HepG2 (cell line): ENCODE measurements around the gene VPS11. TPM values are rescaled to one million over a fixed set of nuclear protein-coding genes. Genes with fewer than 3 reads are reported as not detected.

Experiments used
- ATAC-seq: fragments of 200-7000 bp; cut with Tn5 transposase; 3 replicates; pipeline ENCODE4 v1.9.1; 2020; ENCODE audit warnings: mild to moderate bottlenecking, moderate library complexity
- BruUV-seq: library from RNA; stranded (reverse); fragments of 400-500 nt; replicated peaks from 2 replicates; lab custom pipeline; 2021; lab: Mats Ljungman, UMichigan
- CTCF ChIA-PET: fragments of 300-600 bp; formaldehyde crosslinking; extraction: SDS; loops from one replicate; lab custom pipeline; 2021; ENCODE audit warnings: low total read pairs, inconsistent platforms, low intra/inter-chr PET ratio; lab: Yijun Ruan, JAX
- POLR2A ChIA-PET: fragments of 350-600 bp; sonication (Branson Sonifier 250); formaldehyde crosslinking; loops from one replicate; lab custom pipeline; 2020; ENCODE audit warnings: antibody characterized with exemption, inconsistent platforms; lab: Yijun Ruan, JAX
- DNase-seq: peaks from one replicate; pipeline ENCODE4 v3.0.0-alpha.2; 2015; ENCODE audit warnings: low spot score
- FAIRE-seq: peaks from 3 replicates; lab custom pipeline; 2011; peaks lifted over from hg19 to GRCh38; lab: Jason Lieb, UNC
- H2AFZ ChIP-seq: one replicate; pipeline ENCODE4 v1.6.1; 2011; ENCODE audit warnings: low read length, inconsistent platforms
- H3K27ac ChIP-seq: fragments of 300-600 bp; 3 replicates; pipeline ENCODE4 v1.8.0; 2011; ENCODE audit warnings: mixed run types, mild to moderate bottlenecking, mixed read lengths, low read length, inconsistent platforms; ENCODE audit not compliant: insufficient read depth; ENCODE audit errors: extremely low read length
- H3K27me3 ChIP-seq, 2 experiments: fragments of 200-600 bp in 1 of 2; 2 replicates in 1 of 2; 3 replicates in 1 of 2; pipeline versions ENCODE4 v1.6.0 to v1.8.0; 2011; ENCODE audit warnings: low read length in 2 of 2, mild to moderate bottlenecking in 2 of 2, moderate library complexity in 2 of 2, inconsistent platforms in 1 of 2; ENCODE audit not compliant: insufficient read depth in 2 of 2, control insufficient read depth in 1 of 2
- H3K36me3 ChIP-seq, 2 experiments: fragments of 200-600 bp in 1 of 2; replicated peaks in 1 of 2; 2 replicates in 1 of 2; 3 replicates in 1 of 2; pipeline versions ENCODE4 v1.5.1 to v1.8.0; 2011; ENCODE audit warnings: low read length in 2 of 2, inconsistent platforms in 1 of 2; ENCODE audit not compliant: insufficient read depth in 2 of 2, control insufficient read depth in 1 of 2
- H3K4me1 ChIP-seq: 2 replicates; pipeline ENCODE4 v1.5.1; 2012; ENCODE audit warnings: low read length, inconsistent platforms; ENCODE audit not compliant: insufficient read depth
- H3K4me2 ChIP-seq: 2 replicates; pipeline ENCODE4 v1.6.0; 2011; ENCODE audit warnings: low read depth, low read length, inconsistent platforms
- H3K4me3 ChIP-seq, 3 experiments: fragments of 200-600 bp in 1 of 3; sonication (generic), shearing (Covaris generic) in 1 of 3; replicated peaks in 1 of 3; 2 replicates each; pipeline ENCODE4 v1.5.1; 2011 to 2016; ENCODE audit warnings: low read length in 3 of 3, inconsistent platforms in 2 of 3, low read depth in 2 of 3, mild to moderate bottlenecking in 2 of 3, control low read depth in 1 of 3, mixed read lengths in 1 of 3; ENCODE audit not compliant: insufficient read depth in 1 of 3
- H3K79me2 ChIP-seq: one replicate; pipeline ENCODE4 v1.6.1; 2011; ENCODE audit warnings: low read length, inconsistent platforms; ENCODE audit not compliant: insufficient read depth
- H3K9ac ChIP-seq: 2 replicates; pipeline ENCODE4 v1.6.0; 2011; ENCODE audit warnings: mild to moderate bottlenecking, low read depth, low read length, inconsistent platforms; ENCODE audit not compliant: insufficient read depth
- H3K9me3 ChIP-seq: 2 replicates; pipeline ENCODE4 v1.5.1; 2012; ENCODE audit warnings: mild to moderate bottlenecking, low read length
- H4K20me1 ChIP-seq: 2 replicates; pipeline ENCODE4 v1.6.0; 2011; ENCODE audit warnings: inconsistent platforms, mild to moderate bottlenecking, low read length, moderate library complexity; ENCODE audit not compliant: insufficient read depth
- AGO2 ChIP-seq: fragments of 200-400 bp; formaldehyde crosslinking; optimal IDR thresholded peaks from 2 replicates; pipeline ENCODE3; 2017; ENCODE audit warnings: mild to moderate bottlenecking, low read depth, low read length, moderate library complexity
- ATF7-NPFF ChIP-seq: sonication (generic); formaldehyde crosslinking; IDR thresholded peaks from 2 replicates; pipeline ENCODE4 v1.8.1; 2023; ENCODE audit warnings: mild to moderate bottlenecking, low read depth, missing genetic modification reagents, moderate library complexity
- GZF1 ChIP-seq: sonication (generic); formaldehyde crosslinking; IDR thresholded peaks from 2 replicates; pipeline ENCODE4 v1.5.1; 2020; ENCODE audit warnings: mild to moderate bottlenecking, missing genetic modification reagents
- IKZF1 ChIP-seq: fragments of 450-650 bp; IDR thresholded peaks from 2 replicates; pipeline ENCODE4 v1.7.1; 2016
- PITX1 ChIP-seq: sonication (generic); formaldehyde crosslinking; IDR thresholded peaks from 2 replicates; pipeline ENCODE4 v1.5.1; 2020; ENCODE audit warnings: mild to moderate bottlenecking, missing genetic modification reagents
- POLR2G ChIP-seq: fragments of 200-400 bp; formaldehyde crosslinking; IDR thresholded peaks from 2 replicates; pipeline ENCODE4 v1.6.1; 2018; ENCODE audit warnings: mild to moderate bottlenecking, low read depth, low read length, moderate library complexity
- RORA ChIP-seq: sonication (generic); formaldehyde crosslinking; IDR thresholded peaks from 2 replicates; pipeline ENCODE4 v1.5.0; 2020; ENCODE audit warnings: mild to moderate bottlenecking, missing genetic modification reagents, moderate library complexity
- ZFP1 ChIP-seq: IDR thresholded peaks from 2 replicates; pipeline ENCODE4 v1.6.1; 2016
- ZNF251 ChIP-seq: sonication (generic); formaldehyde crosslinking; IDR thresholded peaks from 2 replicates; pipeline ENCODE4 v1.9.0; 2021; ENCODE audit warnings: mild to moderate bottlenecking, missing genetic modification reagents
- ZNF713 ChIP-seq: sonication (generic); formaldehyde crosslinking; IDR thresholded peaks from 2 replicates; pipeline ENCODE4 v1.4.0; 2020; ENCODE audit warnings: mild to moderate bottlenecking, missing genetic modification reagents
- WGBS: methylation state at CpG from one replicate; pipeline ENCODE4 v1.1.6; 2017; ENCODE audit warnings: low lambda C conversion rate; 5-methylcytosine and 5-hydroxymethylcytosine counted together
- in situ Hi-C: cut with HindIII; loops from 2 replicates; pipeline ENCODE4 v1.10.0; 2017; ENCODE audit warnings: low pct_unique_long_range_greater_than_20kb; ENCODE audit not compliant: extremely low pct_ligation_motif_present
- intact Hi-C: fragments of 100-400 bp; cut with micrococcal nuclease; formaldehyde crosslinking; loops from one replicate; pipeline ENCODE4 v1.10.0; 2022; ENCODE audit not compliant: unreplicated experiment
- polyA plus RNA-seq, 8 experiments: library from polyadenylated mRNA; depleted of rRNA in 3 of 8; stranded (reverse) in 7 of 8; unstranded in 1 of 8; fragments of >200 nt; fragmentation: Illumina TruSeq in 4 of 8; extraction: Trizol in 4 of 8; gene quantifications; 2 replicates each; pipeline versions ENCODE4 v1.2.1 to v1.2.3, GENCODE V29; 2011 to 2016; ENCODE audit warnings: low read depth in 4 of 8, missing spikeins in 1 of 8, mixed read lengths in 1 of 8; ENCODE audit not compliant: insufficient read depth in 1 of 8
- total RNA-seq, 5 experiments: library from RNA; depleted of rRNA; stranded (reverse); fragments of >200 nt; fragmentation: Illumina TruSeq; extraction: Trizol; gene quantifications; 2 replicates each; pipeline ENCODE4 v1.2.3, GENCODE V29; 2016; ENCODE audit warnings: low read depth in 1 of 5
- TF ChIP-seq, protein P1 (sequence below), 2 experiments: sonication (generic) in 1 of 2; formaldehyde crosslinking in 1 of 2; IDR thresholded peaks; 2 replicates each; pipeline versions ENCODE4 v1.6.1 to v1.9.0; 2014 to 2022; ENCODE audit warnings: antibody characterized with exemption in 1 of 2, borderline replicate concordance in 1 of 2, inconsistent platforms in 1 of 2, low read depth in 1 of 2, missing genetic modification reagents in 1 of 2
- TF ChIP-seq, protein P2 (sequence below): IDR thresholded peaks from 2 replicates; pipeline ENCODE4 v1.4.0; 2020; ENCODE audit warnings: mild to moderate bottlenecking, missing genetic modification reagents

Gene VPS11
- total and polyA plus RNA-seq, 2 of the 13 experiments (the other 11 are each of a cell fraction or from before 2014, with no cell fraction given), result 13.7 to 21.6 TPM

DNA sequence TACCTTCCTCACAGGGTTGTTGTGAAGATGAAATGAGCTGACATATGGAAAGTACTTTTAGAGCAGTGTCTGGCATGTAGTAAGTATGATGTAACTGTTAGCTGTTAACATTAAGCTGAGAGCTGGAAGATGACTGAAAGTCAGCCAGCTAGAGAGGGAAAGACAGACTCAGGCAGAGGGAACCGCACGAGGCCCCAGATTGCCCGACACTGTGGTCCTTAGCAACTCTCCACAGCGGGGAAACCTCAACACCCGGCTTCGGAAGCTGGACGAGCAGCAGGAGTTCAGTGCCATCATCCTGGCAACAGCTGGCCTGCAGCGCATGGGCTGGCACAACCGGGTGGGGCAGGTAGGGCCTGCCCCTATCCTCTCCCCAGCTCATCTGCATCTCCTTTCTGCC, 23.6 kb downstream of the VPS11 start (continued):
- peak; percentile 80 for TF ChIP-seq AGO2

DNA sequence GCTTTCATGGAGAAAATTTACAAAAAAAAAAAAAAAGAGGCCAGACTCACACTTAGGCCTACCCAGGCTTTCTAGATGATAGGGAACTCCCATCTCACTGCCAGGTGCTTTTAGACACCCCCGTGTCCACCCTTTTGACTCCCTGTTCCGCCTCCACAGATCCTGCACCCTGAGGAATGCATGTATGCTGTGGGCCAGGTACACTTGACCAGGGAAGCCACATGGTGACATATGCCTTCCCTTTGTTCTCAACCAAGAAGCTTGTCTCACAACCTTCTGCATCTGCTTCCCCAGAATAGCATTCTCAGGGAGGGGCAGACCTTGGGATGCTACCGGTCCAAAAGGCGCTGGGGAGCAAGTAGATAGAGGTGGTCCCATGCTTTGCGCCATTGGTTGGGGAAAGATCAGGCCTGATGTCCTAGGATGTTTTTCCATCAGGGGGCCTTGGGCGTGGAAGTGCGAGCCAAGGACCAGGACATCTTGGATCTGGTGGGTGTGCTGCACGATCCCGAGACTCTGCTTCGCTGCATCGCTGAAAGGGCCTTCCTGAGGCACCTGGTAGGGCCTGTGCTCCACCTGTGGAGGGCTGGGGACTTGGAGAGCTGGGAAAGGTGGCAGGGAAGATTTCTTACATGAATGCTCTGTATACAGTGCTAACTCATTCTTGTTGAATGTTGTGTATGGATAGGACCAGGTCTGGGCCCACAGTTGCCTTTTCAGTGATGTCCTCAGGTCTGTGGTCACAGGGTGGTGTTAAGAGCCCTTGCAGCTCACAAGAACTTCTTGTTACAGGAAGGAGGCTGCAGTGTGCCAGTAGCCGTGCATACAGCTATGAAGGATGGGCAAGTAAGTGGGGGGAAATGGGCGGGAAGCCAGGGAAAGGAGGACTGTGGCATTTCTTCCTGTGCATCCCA, 24.6 kb downstream of the VPS11 start:
- no TSS peak for BruUV-seq
- CTCF ChIA-PET, result no interaction called here
- Histone ChIP-seq H3K9me3 (no peaks in the 10 kb centered on the region), H2AFZ (no peak overlapping the region), H3K27ac (peak overlapping the region; percentile 78), H4K20me1 (peaks cover 16% of the 10 kb centered on the region), H3K36me3 (peaks cover 4 to 26% of the 10 kb centered on the region in 2 experiments; a peak in 4 of 5 replicates), H3K4me1 (peaks cover 45% of the 10 kb centered on the region), H3K27me3 (no peaks in the 10 kb centered on the region), H3K4me3 (peak overlapping the region in 1 of 3 experiments; percentile 93; a peak in 3 of 6 replicates), H3K4me2 (peak overlapping the region; percentile 85), H3K9ac (peak overlapping the region; percentile 93; the same call in 1 of the 2 replicates), H3K79me2 (peaks cover 31% of the 10 kb centered on the region)
- FAIRE-seq (no peak), ATAC-seq (no peak), DNase-seq (no peak)
- POLR2A ChIA-PET, result interaction anchor here (0.8 to 1.9 kb wide), 5 partner anchors 15 to 73 kb away, joined by 3 to 5 read pairs (median 3); partner anchors contain the start of genes C2CD2L and VPS11
- in situ Hi-C loops, result no loop called here
- intact Hi-C loops, result no loop called here
- WGBS, result 94% methylated on average over 13 of the region's 13 CpGs
- TF ChIP-seq, protein P1, sequence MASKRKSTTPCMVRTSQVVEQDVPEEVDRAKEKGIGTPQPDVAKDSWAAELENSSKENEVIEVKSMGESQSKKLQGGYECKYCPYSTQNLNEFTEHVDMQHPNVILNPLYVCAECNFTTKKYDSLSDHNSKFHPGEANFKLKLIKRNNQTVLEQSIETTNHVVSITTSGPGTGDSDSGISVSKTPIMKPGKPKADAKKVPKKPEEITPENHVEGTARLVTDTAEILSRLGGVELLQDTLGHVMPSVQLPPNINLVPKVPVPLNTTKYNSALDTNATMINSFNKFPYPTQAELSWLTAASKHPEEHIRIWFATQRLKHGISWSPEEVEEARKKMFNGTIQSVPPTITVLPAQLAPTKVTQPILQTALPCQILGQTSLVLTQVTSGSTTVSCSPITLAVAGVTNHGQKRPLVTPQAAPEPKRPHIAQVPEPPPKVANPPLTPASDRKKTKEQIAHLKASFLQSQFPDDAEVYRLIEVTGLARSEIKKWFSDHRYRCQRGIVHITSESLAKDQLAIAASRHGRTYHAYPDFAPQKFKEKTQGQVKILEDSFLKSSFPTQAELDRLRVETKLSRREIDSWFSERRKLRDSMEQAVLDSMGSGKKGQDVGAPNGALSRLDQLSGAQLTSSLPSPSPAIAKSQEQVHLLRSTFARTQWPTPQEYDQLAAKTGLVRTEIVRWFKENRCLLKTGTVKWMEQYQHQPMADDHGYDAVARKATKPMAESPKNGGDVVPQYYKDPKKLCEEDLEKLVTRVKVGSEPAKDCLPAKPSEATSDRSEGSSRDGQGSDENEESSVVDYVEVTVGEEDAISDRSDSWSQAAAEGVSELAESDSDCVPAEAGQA (IDR thresholded peaks at IDR 0.05; ENCODE audit: low read depth), result no peak
- TF ChIP-seq, protein P1 (CRISPR knock-in tag; IDR thresholded peaks at IDR 0.05; ENCODE audit: borderline replicate concordance), result no peak
- TF ChIP-seq ZFP1 (CRISPR knock-in tag), result no peak
- no peak for TF ChIP-seq IKZF1
- no peak for TF ChIP-seq ZNF251
- peak; percentile 44 for TF ChIP-seq POLR2G
- TF ChIP-seq, protein P2, sequence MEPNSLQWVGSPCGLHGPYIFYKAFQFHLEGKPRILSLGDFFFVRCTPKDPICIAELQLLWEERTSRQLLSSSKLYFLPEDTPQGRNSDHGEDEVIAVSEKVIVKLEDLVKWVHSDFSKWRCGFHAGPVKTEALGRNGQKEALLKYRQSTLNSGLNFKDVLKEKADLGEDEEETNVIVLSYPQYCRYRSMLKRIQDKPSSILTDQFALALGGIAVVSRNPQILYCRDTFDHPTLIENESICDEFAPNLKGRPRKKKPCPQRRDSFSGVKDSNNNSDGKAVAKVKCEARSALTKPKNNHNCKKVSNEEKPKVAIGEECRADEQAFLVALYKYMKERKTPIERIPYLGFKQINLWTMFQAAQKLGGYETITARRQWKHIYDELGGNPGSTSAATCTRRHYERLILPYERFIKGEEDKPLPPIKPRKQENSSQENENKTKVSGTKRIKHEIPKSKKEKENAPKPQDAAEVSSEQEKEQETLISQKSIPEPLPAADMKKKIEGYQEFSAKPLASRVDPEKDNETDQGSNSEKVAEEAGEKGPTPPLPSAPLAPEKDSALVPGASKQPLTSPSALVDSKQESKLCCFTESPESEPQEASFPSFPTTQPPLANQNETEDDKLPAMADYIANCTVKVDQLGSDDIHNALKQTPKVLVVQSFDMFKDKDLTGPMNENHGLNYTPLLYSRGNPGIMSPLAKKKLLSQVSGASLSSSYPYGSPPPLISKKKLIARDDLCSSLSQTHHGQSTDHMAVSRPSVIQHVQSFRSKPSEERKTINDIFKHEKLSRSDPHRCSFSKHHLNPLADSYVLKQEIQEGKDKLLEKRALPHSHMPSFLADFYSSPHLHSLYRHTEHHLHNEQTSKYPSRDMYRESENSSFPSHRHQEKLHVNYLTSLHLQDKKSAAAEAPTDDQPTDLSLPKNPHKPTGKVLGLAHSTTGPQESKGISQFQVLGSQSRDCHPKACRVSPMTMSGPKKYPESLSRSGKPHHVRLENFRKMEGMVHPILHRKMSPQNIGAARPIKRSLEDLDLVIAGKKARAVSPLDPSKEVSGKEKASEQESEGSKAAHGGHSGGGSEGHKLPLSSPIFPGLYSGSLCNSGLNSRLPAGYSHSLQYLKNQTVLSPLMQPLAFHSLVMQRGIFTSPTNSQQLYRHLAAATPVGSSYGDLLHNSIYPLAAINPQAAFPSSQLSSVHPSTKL (CRISPR knock-in tag), result no peak
- no peak for TF ChIP-seq RORA (CRISPR knock-in tag)
- TF ChIP-seq GZF1 (CRISPR knock-in tag), result no peak
- no peak for TF ChIP-seq ATF7-NPFF
- TF ChIP-seq PITX1 (CRISPR knock-in tag), result no peak; the same call in 1 of the 2 replicates
- no peak for TF ChIP-seq ZNF713 (CRISPR knock-in tag)
